ENCODE measurements around the gene PKHD1.

PKHD1 gene

GRCh38 chr6:52087498-52087999 lies at the start of gene PKHD1:
Gene PKHD1, minus strand, starts transcription at chr6:52087613. Its CDS starts 2,680 bp downstream, at chr6:52084933.
- DNase-seq (ENCODE audit: low read depth in 2 of 2), result no peak

- no peak for DNase-seq (ENCODE audit: low read depth in 2 of 2)
Measured at GRCh38 chr6:52136934-52137467, 49.6 kb upstream of the PKHD1 start.

- DNase-seq (ENCODE audit: low read depth in 2 of 2), result no peak
Measured at GRCh38 chr6:52136055-52136454, 48.6 kb upstream of the PKHD1 start.

- DNase-seq (ENCODE audit: low read depth in 2 of 2), result no peak
Measured at GRCh38 chr6:52135217-52135616, 47.8 kb upstream of the PKHD1 start.

- no peak for DNase-seq (ENCODE audit: low read depth in 2 of 2)
Measured at GRCh38 chr6:52134011-52134410, 46.6 kb upstream of the PKHD1 start.

- no peak for DNase-seq (ENCODE audit: low read depth in 2 of 2)
Measured at GRCh38 chr6:52133324-52133723, 45.9 kb upstream of the PKHD1 start.

- DNase-seq (ENCODE audit: low read depth in 2 of 2), result no peak
Measured at GRCh38 chr6:52132292-52132691, 44.9 kb upstream of the PKHD1 start.

- no peak for DNase-seq (ENCODE audit: low read depth in 2 of 2)
Measured at GRCh38 chr6:52130440-52130839, 43.0 kb upstream of the PKHD1 start.

GRCh38 chr6:52127957-52128356 lies 40.5 kb upstream of the PKHD1 start:
- no peak for DNase-seq (ENCODE audit: low read depth in 2 of 2)

- no peak for DNase-seq (ENCODE audit: low read depth in 2 of 2)
Measured at GRCh38 chr6:52126231-52126630, 38.8 kb upstream of the PKHD1 start.

GRCh38 chr6:52125572-52125971 lies 38.2 kb upstream of the PKHD1 start:
- no peak for DNase-seq (ENCODE audit: low read depth in 2 of 2)

- DNase-seq (ENCODE audit: low read depth in 2 of 2), result no peak
Measured at GRCh38 chr6:52125139-52125538, 37.7 kb upstream of the PKHD1 start.

- no peak for DNase-seq (ENCODE audit: low read depth in 2 of 2)
Measured at GRCh38 chr6:52124126-52125121, 37.0 kb upstream of the PKHD1 start.

GRCh38 chr6:52123251-52123650 lies 35.8 kb upstream of the PKHD1 start:
- no peak for DNase-seq (ENCODE audit: low read depth in 2 of 2)

- no peak for DNase-seq (ENCODE audit: low read depth in 2 of 2)
Measured at GRCh38 chr6:52117352-52117751, 29.9 kb upstream of the PKHD1 start.

- no peak for DNase-seq (ENCODE audit: low read depth in 2 of 2)
Measured at GRCh38 chr6:52116605-52116948, 29.2 kb upstream of the PKHD1 start.

- no peak for DNase-seq (ENCODE audit: low read depth in 2 of 2)
Measured at GRCh38 chr6:52115891-52116604, 28.6 kb upstream of the PKHD1 start.

- DNase-seq (ENCODE audit: low read depth in 2 of 2), result no peak
Measured at GRCh38 chr6:52115145-52115741, 27.8 kb upstream of the PKHD1 start.

- DNase-seq (ENCODE audit: low read depth in 2 of 2), result no peak
Measured at GRCh38 chr6:52109171-52109571, 21.8 kb upstream of the PKHD1 start.

- no peak for DNase-seq (ENCODE audit: low read depth in 2 of 2)
Measured at GRCh38 chr6:52108128-52108527, 20.7 kb upstream of the PKHD1 start.

- DNase-seq (ENCODE audit: low read depth in 2 of 2), result no peak
Measured at GRCh38 chr6:52106994-52107393, 19.6 kb upstream of the PKHD1 start.

GRCh38 chr6:52104979-52105378 lies 17.6 kb upstream of the PKHD1 start:
- DNase-seq (ENCODE audit: low read depth in 2 of 2), result no peak
